ENCODE measurements around the gene KIF25.

GRCh38 chr6:168048724-168049025, 51.2 kb downstream of the KIF25 start:
- no peak for TF ChIP-seq FOXP2 (optimal IDR thresholded peaks at IDR 0.05; ENCODE audit: borderline replicate concordance, extremely low read depth, extremely low read length, insufficient read depth)
- no peak for TF ChIP-seq POLR2AphosphoS5 (IDR thresholded peaks at IDR 0.05; ENCODE audit: low read depth, low read length)

Measured in PFSK-1 (cell line).